T-helper 1 cell treated with Interleukin-12 subunit alpha and Interleukin-12 subunit beta and Interleukin-4 antibody, amounts not matched to agents 30 ng/mL and 1 ng/mL, for 36 hours (primary cell): ENCODE results near the gene SSH2. TPM values are rescaled to one million over a fixed set of nuclear protein-coding genes. Genes with fewer than 3 reads are reported as not detected.
"Not testable (repeated sequence)": the region's sequence is repeated elsewhere in the genome, so short reads cannot be mapped to it uniquely, and the experiment has no call there.

Source experiments
- intact Hi-C: fragments of 100-400 bp; cut with micrococcal nuclease; formaldehyde crosslinking; loops from one replicate; pipeline ENCODE4 v1.15.1; 2024
- total RNA-seq: library from RNA; stranded (reverse); gene quantifications from 2 replicates; pipeline ENCODE4 v1.2.3, GENCODE V29; 2022

Gene SSH2
- total RNA-seq, 1 donor from 2014 or later: 64.1 TPM

GRCh38 chr17:29883497-29883896 lies 46.5 kb downstream of the SSH2 start:
- intact Hi-C loops: no loop called here

DNA sequence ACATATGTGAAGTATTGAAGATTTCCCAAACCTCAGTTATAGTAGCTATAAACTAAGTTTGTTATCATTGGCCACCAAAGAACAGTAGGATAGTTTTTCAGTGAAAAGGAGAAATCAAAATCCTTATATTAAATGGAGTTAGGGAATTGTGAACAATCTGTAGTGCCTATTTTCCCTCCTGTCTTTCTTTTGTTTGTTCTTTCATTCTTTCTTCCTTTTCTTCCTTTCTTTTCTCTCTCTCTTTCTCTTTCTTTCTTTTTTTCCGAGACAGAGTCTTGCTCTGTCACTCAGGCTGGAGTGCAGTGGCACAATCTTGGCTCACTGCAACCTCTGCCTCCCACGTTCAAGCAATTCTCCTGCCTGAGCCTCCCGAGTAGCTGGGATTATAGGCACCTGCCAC lies 48.8 kb downstream of the SSH2 start:
- intact Hi-C loops: no loop called here

- intact Hi-C loops: no loop called here
Measured at GRCh38 chr17:29880031-29880430, 50.0 kb downstream of the SSH2 start.

GRCh38 chr17:29874931-29875596 lies 55.0 kb downstream of the SSH2 start:
- intact Hi-C loops: loop anchor here (10.0 kb wide), 1 partner anchor 1830 kb away; no protein-coding TSS in a partner anchor

DNA sequence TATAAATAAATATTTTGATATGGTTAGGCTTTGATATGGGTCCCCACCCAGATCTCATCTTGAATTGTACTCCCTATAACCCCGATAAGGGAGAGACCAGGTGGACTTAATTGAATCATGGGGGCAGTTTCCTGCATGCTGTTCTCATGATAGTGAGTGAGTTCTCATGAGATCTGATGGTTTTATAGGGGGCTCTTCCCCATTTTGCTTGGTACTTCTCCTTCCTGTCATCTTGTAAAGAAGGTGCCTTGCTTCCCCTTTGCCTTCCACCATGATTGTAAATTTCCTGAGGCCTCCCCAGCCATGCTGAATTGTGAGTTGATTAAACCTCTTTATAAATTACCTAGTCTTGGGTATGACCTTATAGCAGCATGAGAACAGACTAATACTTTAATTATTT lies 55.7 kb downstream of the SSH2 start:
- intact Hi-C loops: loop anchor here (10.0 kb wide), 1 partner anchor 1830 kb away; no protein-coding TSS in a partner anchor

DNA sequence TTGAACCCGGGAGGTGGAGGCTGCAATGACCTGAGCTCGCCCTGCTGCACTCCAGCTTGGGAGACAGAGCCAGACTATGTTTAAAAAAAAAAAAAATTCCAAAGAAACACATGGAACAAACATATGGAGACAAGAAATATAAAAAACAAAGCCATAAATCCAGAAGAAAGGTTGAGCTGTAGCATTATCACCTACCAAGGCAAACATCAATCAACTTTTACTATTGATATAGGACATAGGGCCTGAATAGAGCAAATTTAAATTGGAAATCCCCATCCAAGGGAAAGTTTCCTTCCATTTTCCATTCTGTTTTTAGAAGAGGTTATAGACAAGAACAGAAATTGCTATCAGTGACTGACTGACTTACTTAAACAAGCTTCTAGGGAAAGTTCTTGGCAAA lies 56.6 kb downstream of the SSH2 start:
- intact Hi-C loops: loop anchor here (10.0 kb wide), 1 partner anchor 1831 kb away; no protein-coding TSS in a partner anchor

GRCh38 chr17:29870836-29871465 lies 59.1 kb downstream of the SSH2 start:
- intact Hi-C loops: loop anchor here (10.0 kb wide), 1 partner anchor 1834 kb away; no protein-coding TSS in a partner anchor

- intact Hi-C loops: loop anchor here (5.0 kb wide), 1 partner anchor 65 kb away; the partner anchor contains the start of gene SSH2
Measured at GRCh38 chr17:29867643-29868181, 62.3 kb downstream of the SSH2 start.

DNA sequence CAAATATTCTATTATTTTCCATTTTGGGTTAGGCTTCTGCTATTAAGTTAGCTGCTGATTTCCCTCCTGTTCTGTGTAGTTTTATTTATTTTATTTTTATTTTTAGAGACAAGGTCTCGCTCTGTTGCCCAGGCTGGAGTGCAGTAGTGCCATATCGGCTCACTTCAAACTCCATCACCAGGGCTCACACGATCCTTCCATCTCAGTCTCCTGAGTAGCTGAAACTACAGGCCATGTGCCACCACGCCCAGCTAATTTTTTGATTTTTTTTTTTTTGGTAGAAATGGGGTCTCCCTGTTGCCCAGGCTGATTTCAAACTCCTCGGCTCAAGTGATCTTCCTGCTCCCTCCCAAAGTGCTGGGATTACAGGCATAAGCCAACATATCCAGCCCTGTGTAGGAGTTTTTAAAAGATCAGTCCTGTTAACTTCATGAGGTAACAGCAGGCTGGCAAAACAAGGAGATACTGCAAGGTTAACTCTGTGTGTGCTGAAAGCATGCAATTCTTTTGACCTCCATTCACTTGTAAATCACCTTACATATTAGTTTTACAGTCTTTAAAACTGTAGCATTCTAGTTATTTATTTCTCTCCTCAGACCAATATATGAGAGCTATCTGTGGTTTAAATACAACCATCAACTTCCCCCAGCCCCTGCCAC lies 63.2 kb downstream of the SSH2 start:
- intact Hi-C loops: loop anchor here (5.0 kb wide), 1 partner anchor 65 kb away; the partner anchor contains the start of gene SSH2

DNA sequence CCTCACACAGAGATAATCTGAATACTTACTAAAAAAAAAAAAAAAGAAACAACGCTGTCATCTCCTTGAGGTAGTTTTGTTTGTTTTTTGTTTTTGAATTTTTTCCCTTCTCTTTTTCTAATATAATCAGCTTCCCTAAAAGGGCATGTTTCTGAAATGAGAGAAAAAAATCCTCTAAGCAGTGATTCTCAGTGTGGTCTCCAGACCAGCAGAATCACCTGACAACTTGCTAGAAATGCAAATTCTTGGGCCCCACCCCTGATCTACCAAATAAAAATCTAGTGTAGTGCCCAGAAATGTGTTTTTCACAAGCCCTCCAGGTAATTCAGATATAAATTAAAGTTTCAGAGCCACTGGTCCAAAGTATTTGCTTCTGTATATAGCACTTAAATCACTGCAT lies 65.4 kb downstream of the SSH2 start:
- intact Hi-C loops: loop anchor here (5.0 kb wide), 1 partner anchor 68 kb away; the partner anchor contains the start of gene SSH2

- intact Hi-C loops: not testable (repeated sequence)
Measured at GRCh38 chr17:29864123-29864522, 65.9 kb downstream of the SSH2 start.

DNA sequence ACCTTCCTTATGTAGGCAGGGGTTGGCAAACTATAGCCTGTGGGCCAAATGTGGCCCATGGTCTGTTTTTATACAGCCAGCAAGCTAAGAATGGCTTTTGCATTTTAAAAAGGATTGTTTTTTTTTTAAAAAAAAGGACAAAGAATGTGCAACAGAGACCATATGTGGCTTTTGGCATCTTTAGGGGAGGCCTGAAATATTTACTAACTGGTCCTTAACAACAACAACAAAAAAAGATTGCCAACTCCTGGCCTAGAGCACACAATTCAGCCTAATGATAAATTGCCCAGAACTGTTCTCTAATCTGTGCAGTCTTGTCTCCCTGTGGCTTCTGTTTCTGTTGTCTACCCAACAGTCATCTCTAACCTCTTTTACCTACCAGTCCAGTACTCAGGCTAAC lies 67.1 kb downstream of the SSH2 start:
- intact Hi-C loops: no loop called here

- intact Hi-C loops: no loop called here
Measured at GRCh38 chr17:29862127-29862526, 67.9 kb downstream of the SSH2 start.

DNA sequence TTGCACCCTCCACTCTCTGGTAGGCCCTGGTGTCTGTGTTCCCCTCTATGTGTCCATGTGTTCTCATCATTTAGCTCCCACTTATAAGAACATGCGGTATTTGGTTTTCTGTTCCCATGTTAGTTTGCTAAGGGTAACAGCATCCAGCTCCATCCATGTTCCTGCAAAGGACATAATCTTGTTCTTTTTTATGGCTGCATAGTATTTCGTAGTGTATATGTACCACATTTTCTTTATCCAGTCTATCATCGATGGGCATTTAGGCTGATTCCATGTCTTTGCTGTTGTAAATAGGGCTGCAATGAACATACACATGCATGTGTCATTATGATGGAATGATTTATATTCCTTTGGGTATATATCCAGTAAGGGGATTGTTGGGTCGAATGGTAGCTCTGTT lies 70.6 kb downstream of the SSH2 start:
- intact Hi-C loops: not testable (repeated sequence)

DNA sequence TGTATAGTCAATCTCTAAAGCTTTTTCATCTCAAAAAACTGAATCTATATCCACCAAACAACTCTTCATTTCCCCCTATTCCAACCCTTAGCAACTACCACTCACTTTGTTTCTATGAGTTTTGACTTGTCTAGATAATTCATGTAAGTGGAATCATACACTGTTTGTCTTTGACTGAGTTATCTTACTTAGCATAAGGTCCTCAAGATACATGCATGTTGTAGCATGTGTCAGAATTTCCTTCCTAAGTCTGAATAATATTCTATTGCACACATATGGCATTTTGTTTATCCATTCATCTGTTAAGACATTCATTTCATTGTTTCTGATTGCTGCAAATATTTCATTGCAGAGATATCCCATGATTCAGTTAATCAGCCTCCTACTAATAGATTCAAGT lies 72.2 kb downstream of the SSH2 start:
- intact Hi-C loops: no loop called here

GRCh38 chr17:29857105-29857504 lies 72.9 kb downstream of the SSH2 start:
- intact Hi-C loops: not testable (repeated sequence)

DNA sequence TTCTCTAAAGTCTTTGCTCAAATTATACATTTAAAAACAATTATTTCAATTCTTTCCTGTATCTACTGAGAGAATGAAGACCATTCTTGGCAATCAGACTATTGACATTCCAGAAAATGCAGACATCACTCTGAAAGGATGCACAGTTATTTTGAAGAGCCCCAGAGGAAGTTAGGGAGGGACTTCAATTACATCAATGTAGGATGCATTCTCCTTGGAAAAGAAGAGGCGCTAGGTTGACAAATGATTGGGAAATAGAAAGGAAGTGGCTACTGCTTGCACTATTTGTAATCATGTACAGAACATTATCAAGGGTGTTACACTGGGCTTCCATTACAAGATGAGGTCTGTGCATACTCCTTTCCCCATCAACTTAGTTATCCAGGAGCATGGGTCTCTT lies 74.3 kb downstream of the SSH2 start:
- intact Hi-C loops: no loop called here

DNA sequence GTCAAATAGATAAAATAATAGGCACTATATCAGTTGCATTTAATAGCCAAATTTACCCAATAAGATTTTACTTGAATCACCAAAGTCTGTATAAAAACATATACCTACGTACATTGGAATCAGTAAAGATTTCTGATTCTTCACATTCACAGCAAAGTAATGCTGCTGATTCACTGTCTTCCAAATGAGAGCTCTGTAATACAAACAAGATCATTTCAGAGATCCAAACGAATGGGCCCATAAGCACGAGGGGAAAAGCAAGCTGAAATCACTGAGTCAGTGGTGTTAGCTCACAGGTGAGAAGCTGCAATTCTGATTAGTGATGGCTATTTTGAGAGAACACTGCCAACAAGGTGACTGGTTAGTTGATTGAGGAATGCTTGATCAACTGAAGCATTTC lies 81.3 kb downstream of the SSH2 start:
- intact Hi-C loops: no loop called here

- intact Hi-C loops: no loop called here
Measured at GRCh38 chr17:29847527-29848400, 82.3 kb downstream of the SSH2 start.

- intact Hi-C loops: no loop called here
Measured at GRCh38 chr17:29847118-29847517, 82.9 kb downstream of the SSH2 start.

- intact Hi-C loops: no loop called here
Measured at GRCh38 chr17:29846298-29846697, 83.7 kb downstream of the SSH2 start.
